AG04450 (cell line): ENCODE measurements around the gene GRIP1. TPM values are rescaled to one million over a fixed set of nuclear protein-coding genes. Genes with fewer than 3 reads are reported as not detected.

Experiments used
- CTCF ChIA-PET: fragments of 300-600, 350-600 bp; formaldehyde crosslinking; extraction: SDS; loops from one replicate; lab custom pipeline; 2022; ENCODE audit warnings: antibody characterized with exemption, inconsistent platforms; lab: Charles Lee
- POLR2A ChIA-PET: fragments of 350-600 bp; formaldehyde crosslinking; extraction: SDS; loops from one replicate; lab custom pipeline; 2021; ENCODE audit warnings: antibody characterized with exemption, inconsistent platforms; lab: Yijun Ruan, JAX
- DNase-seq: peaks from one replicate; pipeline ENCODE4 v3.0.0-alpha.2; 2011; ENCODE audit warnings: low read depth, low spot score
- H3K27ac ChIP-seq: one replicate; pipeline ENCODE4 v1.5.1; 2012; ENCODE audit warnings: low read depth, low read length, control low read depth
- H3K27me3 ChIP-seq: one replicate; pipeline ENCODE4 v1.6.0; 2012; ENCODE audit warnings: low read length; ENCODE audit not compliant: control insufficient read depth, insufficient read depth
- H3K4me3 ChIP-seq: 2 replicates; pipeline ENCODE4 v1.5.1; 2011; ENCODE audit warnings: mild to moderate bottlenecking, low read depth, low read length, control low read depth
- H3K9me3 ChIP-seq: 2 replicates; pipeline ENCODE4 v1.5.1; 2012; ENCODE audit warnings: low read length; ENCODE audit not compliant: control insufficient read depth, insufficient read depth
- polyA plus RNA-seq: library from polyadenylated mRNA; depleted of rRNA; stranded (reverse); fragments of >200 nt; gene quantifications from 2 replicates; pipeline ENCODE4 v1.2.3, GENCODE V29; 2011
- TF ChIP-seq, protein P1 (sequence below): IDR thresholded peaks from 2 replicates; pipeline ENCODE4 v1.5.1; 2011; ENCODE audit warnings: low read depth, low read length, control low read depth, inconsistent platforms

GRIP1 gene
- polyA plus RNA-seq, 1 experiment, result not detected

DNA sequence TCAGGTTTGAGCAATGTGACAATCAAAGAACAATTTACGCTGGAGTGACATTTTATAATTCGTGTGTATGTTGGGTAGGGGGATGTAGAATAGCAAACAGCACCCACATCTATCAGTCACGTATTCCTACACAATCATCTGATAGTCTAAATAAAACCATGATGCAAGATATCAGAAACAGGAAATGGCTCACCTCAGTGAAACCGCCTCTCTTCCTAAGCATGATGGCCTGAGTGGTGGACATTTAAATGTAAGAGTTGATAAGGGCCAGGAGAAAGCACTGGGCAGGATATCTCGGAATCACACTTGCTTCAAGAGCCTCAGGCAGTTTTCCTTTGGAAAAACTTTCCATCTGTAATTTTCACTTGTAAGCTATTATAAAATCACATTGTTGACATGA lies 128.2 kb downstream of the GRIP1 start:
- ChIA-PET POLR2A (no interaction called here), CTCF (interaction anchor here (0.6 kb wide), 2 partner anchors 58 to 284 kb away, joined by 3 read pairs; no protein-coding TSS in a partner anchor)
- no peaks in the 10 kb centered on the region for H3K27me3 ChIP-seq
- no peak overlapping the region for H3K27ac ChIP-seq
- TF ChIP-seq, protein P1, sequence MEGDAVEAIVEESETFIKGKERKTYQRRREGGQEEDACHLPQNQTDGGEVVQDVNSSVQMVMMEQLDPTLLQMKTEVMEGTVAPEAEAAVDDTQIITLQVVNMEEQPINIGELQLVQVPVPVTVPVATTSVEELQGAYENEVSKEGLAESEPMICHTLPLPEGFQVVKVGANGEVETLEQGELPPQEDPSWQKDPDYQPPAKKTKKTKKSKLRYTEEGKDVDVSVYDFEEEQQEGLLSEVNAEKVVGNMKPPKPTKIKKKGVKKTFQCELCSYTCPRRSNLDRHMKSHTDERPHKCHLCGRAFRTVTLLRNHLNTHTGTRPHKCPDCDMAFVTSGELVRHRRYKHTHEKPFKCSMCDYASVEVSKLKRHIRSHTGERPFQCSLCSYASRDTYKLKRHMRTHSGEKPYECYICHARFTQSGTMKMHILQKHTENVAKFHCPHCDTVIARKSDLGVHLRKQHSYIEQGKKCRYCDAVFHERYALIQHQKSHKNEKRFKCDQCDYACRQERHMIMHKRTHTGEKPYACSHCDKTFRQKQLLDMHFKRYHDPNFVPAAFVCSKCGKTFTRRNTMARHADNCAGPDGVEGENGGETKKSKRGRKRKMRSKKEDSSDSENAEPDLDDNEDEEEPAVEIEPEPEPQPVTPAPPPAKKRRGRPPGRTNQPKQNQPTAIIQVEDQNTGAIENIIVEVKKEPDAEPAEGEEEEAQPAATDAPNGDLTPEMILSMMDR, result no peak
- no peaks in the 10 kb centered on the region for H3K9me3 ChIP-seq
- H3K4me3 ChIP-seq, result no peak overlapping the region
- DNase-seq, result no peak

DNA sequence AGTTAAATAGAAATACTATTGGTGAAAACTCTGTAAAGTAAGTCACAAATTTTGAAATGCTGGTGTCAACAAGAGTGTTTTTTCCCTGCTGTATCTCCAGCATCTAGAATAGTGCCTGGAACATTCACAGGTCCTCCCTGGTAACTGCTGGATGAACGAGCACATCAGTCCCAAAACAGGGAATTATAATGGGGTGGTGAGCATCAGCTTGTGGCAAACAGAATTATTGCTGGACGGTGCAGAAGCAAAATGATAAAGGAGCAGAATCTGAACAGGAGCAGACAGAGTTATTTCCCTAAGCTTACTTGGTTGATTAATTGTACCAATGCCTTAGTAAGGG lies 129.9 kb downstream of the GRIP1 start:
- Histone ChIP-seq H3K4me3 (no peak overlapping the region), H3K27me3 (no peaks in the 10 kb centered on the region), H3K9me3 (no peaks in the 10 kb centered on the region), H3K27ac (no peak overlapping the region)
- ChIA-PET POLR2A (no interaction called here), CTCF (no interaction called here)
- TF ChIP-seq, protein P1, result no peak
- no peak for DNase-seq

DNA sequence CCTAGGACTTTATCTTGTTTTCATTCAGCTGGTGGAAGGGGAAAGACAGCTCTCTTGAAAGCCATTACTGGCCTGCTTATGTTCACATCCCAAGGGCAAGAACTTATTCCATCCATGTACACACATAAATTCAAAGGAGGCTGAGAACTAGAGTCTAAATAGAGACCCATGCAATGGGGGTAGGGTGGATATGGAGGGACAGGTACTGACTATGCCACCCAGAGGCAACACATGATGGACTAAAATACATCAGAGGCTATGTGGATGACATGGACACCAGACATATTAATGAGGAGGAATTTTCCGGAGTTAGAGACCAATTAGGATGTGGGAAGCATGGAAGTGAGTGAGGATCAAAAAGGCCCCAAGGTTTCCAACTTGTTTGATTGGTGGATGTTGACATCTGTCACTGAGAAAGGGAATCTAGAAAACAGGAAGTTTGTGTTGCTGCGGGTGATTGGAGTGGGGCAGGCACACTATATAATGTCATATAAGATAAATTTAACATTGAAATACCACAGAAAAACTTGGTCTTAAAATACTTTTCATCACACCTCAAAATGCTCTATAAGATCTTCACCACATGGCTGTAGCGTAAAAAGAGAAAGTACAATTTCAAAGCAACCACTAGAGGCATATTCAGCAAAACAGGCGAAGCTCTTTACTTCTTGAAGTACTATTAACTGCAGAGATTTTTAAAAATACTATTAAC lies 130.4 kb downstream of the GRIP1 start:
- no peak for DNase-seq
- CTCF ChIA-PET, result no interaction called here
- H3K4me3 ChIP-seq, result no peak overlapping the region
- POLR2A ChIA-PET, result no interaction called here
- H3K27ac ChIP-seq, result no peak overlapping the region
- TF ChIP-seq, protein P1, result peak; percentile 35; the same call in 1 of the 2 replicates
- no peaks in the 10 kb centered on the region for H3K9me3 ChIP-seq
- no peaks in the 10 kb centered on the region for H3K27me3 ChIP-seq

DNA sequence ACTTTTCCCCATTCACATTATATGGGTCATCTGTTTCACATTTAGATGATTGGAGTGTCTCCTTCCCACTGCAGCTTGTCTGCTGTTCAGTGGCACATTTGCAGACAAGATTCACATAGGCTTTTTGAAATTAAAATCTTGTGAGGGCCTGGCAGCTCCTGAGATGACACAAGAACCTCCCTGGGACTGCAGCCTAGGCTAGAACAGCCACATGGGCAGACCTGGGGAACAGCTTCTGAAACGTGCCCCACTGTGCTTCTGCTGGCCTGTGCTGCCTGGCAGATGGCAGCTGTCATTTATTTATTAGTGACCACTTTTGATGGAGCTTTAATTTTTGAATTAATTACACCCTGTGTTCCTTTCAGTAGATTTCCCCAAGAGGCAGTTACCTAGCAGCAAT lies 137.4 kb downstream of the GRIP1 start:
- Histone ChIP-seq H3K4me3 (no peak overlapping the region), H3K9me3 (no peaks in the 10 kb centered on the region), H3K27ac (no peak overlapping the region), H3K27me3 (no peaks in the 10 kb centered on the region)
- no peak for DNase-seq
- CTCF ChIA-PET, result no interaction called here
- POLR2A ChIA-PET, result no interaction called here
- TF ChIP-seq, protein P1, result no peak

DNA sequence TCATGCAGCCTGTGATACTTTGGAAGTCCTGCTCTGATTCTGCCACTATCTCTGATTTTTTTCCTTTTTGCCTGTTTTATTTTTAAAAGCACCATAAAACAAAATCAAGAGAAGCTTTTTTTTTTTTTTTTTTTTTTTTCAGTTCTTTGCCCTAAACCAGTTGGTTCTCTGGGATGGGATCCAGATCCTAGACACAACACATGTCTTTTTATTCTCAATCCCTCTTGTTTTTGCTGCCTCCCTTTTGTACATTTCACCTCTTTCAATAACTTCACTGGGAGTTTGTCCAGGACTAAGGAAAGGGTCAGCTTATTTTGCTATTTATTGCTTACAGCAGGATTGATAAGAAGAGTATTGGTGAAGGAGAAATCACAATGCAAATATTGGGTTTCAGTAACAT lies 139.4 kb downstream of the GRIP1 start:
- Histone ChIP-seq H3K9me3 (no peaks in the 10 kb centered on the region), H3K4me3 (no peak overlapping the region), H3K27ac (no peak overlapping the region), H3K27me3 (no peaks in the 10 kb centered on the region)
- ChIA-PET CTCF (no interaction called here), POLR2A (no interaction called here)
- TF ChIP-seq, protein P1, result no peak
- DNase-seq, result no peak
